ENCODE results near the gene ZSCAN5B. TPM values are rescaled to one million over a fixed set of nuclear protein-coding genes. Genes with fewer than 3 reads are reported as not detected.

ZSCAN5B gene
- total RNA-seq, 1 experiment from 2014 or later = not detected

GRCh38 chr19:56144831-56145230 lies 52.8 kb downstream of the ZSCAN5B start:
- Mint-ChIP-seq H3K9me3 (ENCODE audit: unreplicated experiment) (no peaks in the 10 kb centered on the region), H3K27me3 (ENCODE audit: insufficient read depth, unreplicated experiment) (no peaks in the 10 kb centered on the region), H3K36me3 (ENCODE audit: insufficient read depth, unreplicated experiment) (peaks cover 8% of the 10 kb centered on the region), H3K27ac (ENCODE audit: low read depth, unreplicated experiment) (peak overlapping the region; percentile 49), H3K4me3 (ENCODE audit: unreplicated experiment) (no peak overlapping the region), H3K4me1 (ENCODE audit: insufficient read depth, unreplicated experiment) (peaks cover 21% of the 10 kb centered on the region)
- no peak for DNase-seq (ENCODE audit: unreplicated experiment)
- CTCF ChIA-PET = interaction anchor here (0.5 to 2.6 kb wide), 3 partner anchors 10 to 334 kb away, joined by 3 to 9 read pairs (median 4); no protein-coding TSS in a partner anchor
- intact Hi-C loops (cut with micrococcal nuclease) = loop anchor here (5.0 kb wide), 2 partner anchors 53 to 1683 kb away; partner anchors contain the start of gene LENG9
- TF ChIP-seq CTCF (IDR thresholded peaks at IDR 0.05; ENCODE audit: unreplicated experiment) = no peak
- POLR2A ChIA-PET = no interaction called here
- BruUV-seq (replicated peaks) = no TSS peak

GRCh38 chr19:56144376-56144775 lies 53.2 kb downstream of the ZSCAN5B start:
- Mint-ChIP-seq H3K27me3 (ENCODE audit: insufficient read depth, unreplicated experiment) (no peaks in the 10 kb centered on the region), H3K9me3 (ENCODE audit: unreplicated experiment) (no peaks in the 10 kb centered on the region), H3K4me3 (ENCODE audit: unreplicated experiment) (no peak overlapping the region), H3K27ac (ENCODE audit: low read depth, unreplicated experiment) (peak overlapping the region; percentile 49), H3K36me3 (ENCODE audit: insufficient read depth, unreplicated experiment) (peaks cover 8% of the 10 kb centered on the region), H3K4me1 (ENCODE audit: insufficient read depth, unreplicated experiment) (peaks cover 23% of the 10 kb centered on the region)
- no peak for TF ChIP-seq CTCF (IDR thresholded peaks at IDR 0.05; ENCODE audit: unreplicated experiment)
- BruUV-seq (replicated peaks) = no TSS peak
- no peak for DNase-seq (ENCODE audit: unreplicated experiment)
- ChIA-PET CTCF (interaction anchor here (0.5 to 2.6 kb wide), 3 partner anchors 11 to 333 kb away, joined by 3 to 9 read pairs (median 4); no protein-coding TSS in a partner anchor), POLR2A (no interaction called here)
- intact Hi-C loops (cut with micrococcal nuclease) = loop anchor here (5.0 kb wide), 2 partner anchors 52 to 1682 kb away; partner anchors contain the start of gene LENG9

GRCh38 chr19:56142897-56143434 lies 54.6 kb downstream of the ZSCAN5B start:
- intact Hi-C loops (cut with micrococcal nuclease) = loop anchor here (5.0 kb wide), 2 partner anchors 51 to 1681 kb away; partner anchors contain the start of gene LENG9
- no peak overlapping the region for H3K27ac Mint-ChIP-seq (ENCODE audit: low read depth, unreplicated experiment)
- H3K4me1 Mint-ChIP-seq (ENCODE audit: insufficient read depth, unreplicated experiment) = peaks cover 36% of the 10 kb centered on the region
- H3K36me3 Mint-ChIP-seq (ENCODE audit: insufficient read depth, unreplicated experiment) = no peaks in the 10 kb centered on the region
- no TSS peak for BruUV-seq (replicated peaks)
- H3K27me3 Mint-ChIP-seq (ENCODE audit: insufficient read depth, unreplicated experiment) = no peaks in the 10 kb centered on the region
- TF ChIP-seq CTCF (IDR thresholded peaks at IDR 0.05; ENCODE audit: unreplicated experiment) = no peak
- POLR2A ChIA-PET = interaction anchor here (1.1 to 1.3 kb wide), 2 partner anchors 12 to 28 kb away, joined by 3 to 4 read pairs; no protein-coding TSS in a partner anchor
- H3K4me3 Mint-ChIP-seq (ENCODE audit: unreplicated experiment) = no peak overlapping the region
- CTCF ChIA-PET = interaction anchor here (1.6 kb wide), 1 partner anchor 167 kb away, joined by 4 read pairs; no protein-coding TSS in a partner anchor
- no peaks in the 10 kb centered on the region for H3K9me3 Mint-ChIP-seq (ENCODE audit: unreplicated experiment)
- DNase-seq (ENCODE audit: unreplicated experiment) = no peak

- no peaks in the 10 kb centered on the region for H3K36me3 Mint-ChIP-seq (ENCODE audit: insufficient read depth, unreplicated experiment)
- no peaks in the 10 kb centered on the region for H3K9me3 Mint-ChIP-seq (ENCODE audit: unreplicated experiment)
- intact Hi-C loops (cut with micrococcal nuclease) = loop anchor here (5.0 kb wide), 2 partner anchors 50 to 1680 kb away; partner anchors contain the start of gene LENG9
- H3K27me3 Mint-ChIP-seq (ENCODE audit: insufficient read depth, unreplicated experiment) = no peaks in the 10 kb centered on the region
- TSS peak; percentile 36 for BruUV-seq (replicated peaks)
- DNase-seq (ENCODE audit: unreplicated experiment) = no peak
- peaks cover 36% of the 10 kb centered on the region for H3K4me1 Mint-ChIP-seq (ENCODE audit: insufficient read depth, unreplicated experiment)
- CTCF ChIA-PET = interaction anchor here (1.6 kb wide), 1 partner anchor 168 kb away, joined by 4 read pairs; no protein-coding TSS in a partner anchor
- H3K27ac Mint-ChIP-seq (ENCODE audit: low read depth, unreplicated experiment) = no peak overlapping the region
- POLR2A ChIA-PET = interaction anchor here (1.1 to 1.9 kb wide), 5 partner anchors 12 to 172 kb away, joined by 3 to 8 read pairs (median 4); partner anchors contain the start of genes ZNF787 and ZSCAN5A
- H3K4me3 Mint-ChIP-seq (ENCODE audit: unreplicated experiment) = peak overlapping the region; percentile 83
- no peak for TF ChIP-seq CTCF (IDR thresholded peaks at IDR 0.05; ENCODE audit: unreplicated experiment)
Observed at GRCh38 chr19:56142087-56142787, 55.3 kb downstream of the ZSCAN5B start.
